Measurements from ENCODE around the gene OSBPL7.

GRCh38 chr17:47810901-47811635 lies 10.5 kb downstream of the OSBPL7 start:
- TF ChIP-seq, protein P1, sequence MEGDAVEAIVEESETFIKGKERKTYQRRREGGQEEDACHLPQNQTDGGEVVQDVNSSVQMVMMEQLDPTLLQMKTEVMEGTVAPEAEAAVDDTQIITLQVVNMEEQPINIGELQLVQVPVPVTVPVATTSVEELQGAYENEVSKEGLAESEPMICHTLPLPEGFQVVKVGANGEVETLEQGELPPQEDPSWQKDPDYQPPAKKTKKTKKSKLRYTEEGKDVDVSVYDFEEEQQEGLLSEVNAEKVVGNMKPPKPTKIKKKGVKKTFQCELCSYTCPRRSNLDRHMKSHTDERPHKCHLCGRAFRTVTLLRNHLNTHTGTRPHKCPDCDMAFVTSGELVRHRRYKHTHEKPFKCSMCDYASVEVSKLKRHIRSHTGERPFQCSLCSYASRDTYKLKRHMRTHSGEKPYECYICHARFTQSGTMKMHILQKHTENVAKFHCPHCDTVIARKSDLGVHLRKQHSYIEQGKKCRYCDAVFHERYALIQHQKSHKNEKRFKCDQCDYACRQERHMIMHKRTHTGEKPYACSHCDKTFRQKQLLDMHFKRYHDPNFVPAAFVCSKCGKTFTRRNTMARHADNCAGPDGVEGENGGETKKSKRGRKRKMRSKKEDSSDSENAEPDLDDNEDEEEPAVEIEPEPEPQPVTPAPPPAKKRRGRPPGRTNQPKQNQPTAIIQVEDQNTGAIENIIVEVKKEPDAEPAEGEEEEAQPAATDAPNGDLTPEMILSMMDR (IDR thresholded peaks at IDR 0.05; ENCODE audit: low read length), result no peak
- no peak for TF ChIP-seq EZH2phosphoT487 (IDR thresholded peaks at IDR 0.05; ENCODE audit: low read length)

Measured in MM.1S (cell line).